Omental fat pad (tissue), 4 donors: ENCODE results near the gene HORMAD2. TPM values are rescaled to one million over a fixed set of nuclear protein-coding genes. Genes with fewer than 3 reads are reported as not detected.
A peak's percentile ranks its signal among the peaks of the same experiment; 100 is the strongest.

Experiments used
- ATAC-seq: fragments of 150-250 bp; one replicate; pipeline ENCODE4 v1.9.1; 2016; ENCODE audit warnings: mild to moderate bottlenecking, moderate library complexity; ENCODE audit not compliant: low FRiP score
- DNase-seq: peaks from one replicate; pipeline ENCODE4 v3.0.0-alpha.2; 2019; ENCODE audit warnings: low spot score
- total RNA-seq, 4 donors: library from RNA; depleted of rRNA; stranded (reverse); fragments of >200 nt; gene quantifications; one replicate each; pipeline ENCODE4 v1.1.0, GENCODE V29; 2016
- TF ChIP-seq, protein P1 (sequence below), 3 donors: fragments of 450-650 bp; IDR thresholded peaks; one replicate each; pipeline ENCODE4 v1.5.1; 2016 to 2017; ENCODE audit warnings: antibody characterized with exemption in 3 of 3, mild to moderate bottlenecking in 3 of 3, moderate library complexity in 2 of 3

HORMAD2 gene
- total RNA-seq, 4 donors from 2014 or later: not detected

DNA sequence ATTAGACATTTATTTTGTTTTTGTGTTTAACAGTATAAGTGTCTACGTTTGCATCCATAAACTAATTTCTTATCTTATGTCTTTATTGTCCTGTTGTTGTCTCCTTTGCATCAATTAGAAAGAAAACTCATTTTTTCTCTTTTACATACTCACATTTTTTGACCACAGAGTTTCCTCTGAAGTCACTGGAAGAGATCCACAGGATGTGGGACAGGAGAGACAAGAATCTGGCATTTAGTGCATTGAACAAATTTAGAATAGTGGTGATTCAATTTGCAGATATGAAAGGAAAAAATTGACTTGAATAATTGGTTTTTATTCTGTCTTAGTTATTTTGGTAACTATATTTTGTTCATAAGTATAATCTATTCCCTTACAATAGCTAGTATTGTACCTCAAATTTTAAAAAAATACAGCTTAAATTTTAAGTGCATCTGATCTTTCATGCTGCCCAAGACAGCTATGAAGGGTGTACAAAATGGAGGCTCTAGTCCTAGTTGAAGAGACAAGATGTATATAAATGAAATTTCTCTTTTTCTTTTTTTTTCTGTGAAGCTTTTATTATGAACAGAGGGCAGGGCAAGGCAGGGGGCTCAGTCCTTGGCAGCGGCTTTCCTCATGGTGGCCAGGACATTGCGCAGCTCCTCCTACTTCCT is 24.4 kb downstream of the HORMAD2 start:
- TF ChIP-seq, protein P1, sequence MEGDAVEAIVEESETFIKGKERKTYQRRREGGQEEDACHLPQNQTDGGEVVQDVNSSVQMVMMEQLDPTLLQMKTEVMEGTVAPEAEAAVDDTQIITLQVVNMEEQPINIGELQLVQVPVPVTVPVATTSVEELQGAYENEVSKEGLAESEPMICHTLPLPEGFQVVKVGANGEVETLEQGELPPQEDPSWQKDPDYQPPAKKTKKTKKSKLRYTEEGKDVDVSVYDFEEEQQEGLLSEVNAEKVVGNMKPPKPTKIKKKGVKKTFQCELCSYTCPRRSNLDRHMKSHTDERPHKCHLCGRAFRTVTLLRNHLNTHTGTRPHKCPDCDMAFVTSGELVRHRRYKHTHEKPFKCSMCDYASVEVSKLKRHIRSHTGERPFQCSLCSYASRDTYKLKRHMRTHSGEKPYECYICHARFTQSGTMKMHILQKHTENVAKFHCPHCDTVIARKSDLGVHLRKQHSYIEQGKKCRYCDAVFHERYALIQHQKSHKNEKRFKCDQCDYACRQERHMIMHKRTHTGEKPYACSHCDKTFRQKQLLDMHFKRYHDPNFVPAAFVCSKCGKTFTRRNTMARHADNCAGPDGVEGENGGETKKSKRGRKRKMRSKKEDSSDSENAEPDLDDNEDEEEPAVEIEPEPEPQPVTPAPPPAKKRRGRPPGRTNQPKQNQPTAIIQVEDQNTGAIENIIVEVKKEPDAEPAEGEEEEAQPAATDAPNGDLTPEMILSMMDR (IDR thresholded peaks at IDR 0.05): no peak
- ATAC-seq (no peak), DNase-seq (no peak)

GRCh38 chr22:30105483-30105882 is 25.2 kb downstream of the HORMAD2 start:
- ATAC-seq: no peak
- no peak for DNase-seq
- TF ChIP-seq, protein P1 (IDR thresholded peaks at IDR 0.05): no peak

GRCh38 chr22:30113494-30113893 is 33.2 kb downstream of the HORMAD2 start:
- ATAC-seq (no peak), DNase-seq (no peak)
- TF ChIP-seq, protein P1 (IDR thresholded peaks at IDR 0.05): no peak

GRCh38 chr22:30114361-30114760 is 34.1 kb downstream of the HORMAD2 start:
- TF ChIP-seq, protein P1 (IDR thresholded peaks at IDR 0.05): no peak
- ATAC-seq (no peak), DNase-seq (no peak)

DNA sequence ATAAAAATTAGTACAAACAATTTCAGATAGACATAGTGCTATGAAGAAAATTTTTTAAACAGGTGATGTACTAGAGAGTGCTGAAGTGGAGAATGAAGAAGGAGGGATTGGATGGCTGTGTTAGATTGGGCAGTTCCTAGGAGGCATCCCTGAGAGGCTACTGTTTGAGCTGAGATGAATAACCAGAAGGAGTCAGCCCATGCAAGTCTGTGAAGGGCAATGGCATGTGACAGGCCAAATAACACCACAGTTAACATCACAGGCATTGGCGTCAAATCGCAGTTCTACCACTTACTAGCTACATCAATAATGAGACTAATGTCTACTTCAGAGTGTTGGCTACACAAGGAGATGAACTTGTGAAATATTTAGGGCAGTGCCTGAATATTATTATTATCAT is 35.4 kb downstream of the HORMAD2 start:
- TF ChIP-seq, protein P1 (IDR thresholded peaks at IDR 0.05): no peak
- no peak for ATAC-seq

GRCh38 chr22:30116362-30117117 is 36.3 kb downstream of the HORMAD2 start:
- DNase-seq: no peak
- peak; percentile 72 for ATAC-seq
- TF ChIP-seq, protein P1 (IDR thresholded peaks at IDR 0.05): no peak

More for the DNA sequence above, 35.4 kb downstream of the HORMAD2 start:
- DNase-seq: no peak

- ATAC-seq (no peak), DNase-seq (no peak)
- TF ChIP-seq, protein P1 (IDR thresholded peaks at IDR 0.05): no peak
Observed at GRCh38 chr22:30117256-30117655, 37.0 kb downstream of the HORMAD2 start.
